ENCODE results near the gene TNIP2.

The TNIP2 gene

GRCh38 chr4:2714918-2715317, 41.2 kb downstream of the TNIP2 start:
- no peak for DNase-seq

GRCh38 chr4:2714061-2714770, 41.9 kb downstream of the TNIP2 start:
- DNase-seq = no peak

- no peak for DNase-seq
These were observed 42.8 kb downstream of the TNIP2 start for GRCh38 chr4:2713337-2713736.

- DNase-seq = no peak
These were observed 43.8 kb downstream of the TNIP2 start for GRCh38 chr4:2712261-2712842.

- DNase-seq = no peak
These were observed 53.4 kb downstream of the TNIP2 start for GRCh38 chr4:2702770-2703169.

GRCh38 chr4:2702361-2702760, 53.8 kb downstream of the TNIP2 start:
- no peak for DNase-seq

GRCh38 chr4:2700031-2700430, 56.1 kb downstream of the TNIP2 start:
- DNase-seq = no peak

GRCh38 chr4:2699534-2699933, 56.6 kb downstream of the TNIP2 start:
- no peak for DNase-seq

GRCh38 chr4:2698951-2699505, 57.1 kb downstream of the TNIP2 start:
- DNase-seq = no peak

GRCh38 chr4:2698504-2698903, 57.6 kb downstream of the TNIP2 start:
- DNase-seq = no peak

- DNase-seq = no peak
These were observed 58.1 kb downstream of the TNIP2 start for GRCh38 chr4:2697995-2698414.

GRCh38 chr4:2696423-2696822, 59.7 kb downstream of the TNIP2 start:
- no peak for DNase-seq

GRCh38 chr4:2695346-2696060, 60.6 kb downstream of the TNIP2 start:
- no peak for DNase-seq

- no peak for DNase-seq
These were observed 61.4 kb downstream of the TNIP2 start for GRCh38 chr4:2694691-2695090.

GRCh38 chr4:2691952-2692435, 64.1 kb downstream of the TNIP2 start:
- DNase-seq = no peak

All from hippocampal formation (tissue), 2 donors.